Measurements from ENCODE around the gene PPIL6. TPM values are rescaled to one million over a fixed set of nuclear protein-coding genes. Genes with fewer than 3 reads are reported as not detected.

Gene PPIL6
- total RNA-seq, 2 donors from 2014 or later, result 3.1 TPM; not detected in 1

DNA sequence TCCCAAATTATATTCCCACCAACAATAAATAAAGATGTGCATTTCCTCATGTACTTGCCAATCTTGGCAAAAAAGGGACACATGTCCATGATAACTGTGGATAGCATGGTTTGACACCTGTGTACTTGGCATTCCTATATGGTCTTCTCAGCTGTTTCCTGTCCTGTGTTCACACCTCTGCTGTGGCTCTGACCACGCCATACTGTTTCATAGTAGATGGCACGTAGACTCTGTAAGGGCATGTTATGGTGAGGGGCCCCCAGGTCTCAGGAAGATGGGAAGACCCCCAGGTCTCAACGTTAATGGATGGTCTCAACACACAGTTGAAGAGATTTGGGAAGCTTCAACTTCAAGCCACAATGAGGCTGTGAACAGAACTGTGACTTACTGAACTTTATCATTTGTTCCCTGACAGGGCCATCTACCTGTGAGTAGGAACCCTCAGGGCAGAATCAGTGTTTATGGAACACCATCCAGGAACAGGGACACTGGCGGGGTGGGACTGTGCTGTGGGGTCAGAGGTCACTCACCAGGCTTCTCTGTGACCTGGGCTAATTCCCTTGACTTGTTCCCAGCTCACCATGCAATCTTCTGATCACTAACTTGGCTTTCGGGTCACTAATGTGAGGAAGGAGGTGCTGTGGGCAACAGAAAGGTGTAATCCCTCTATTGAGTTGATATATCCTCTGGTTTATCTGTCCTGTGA is 30.8 kb upstream of the PPIL6 start:
- intact Hi-C loops (cut with DNase I), result no loop called here
- no peak overlapping the region for H3K27ac ChIP-seq
- TF ChIP-seq, protein P1, sequence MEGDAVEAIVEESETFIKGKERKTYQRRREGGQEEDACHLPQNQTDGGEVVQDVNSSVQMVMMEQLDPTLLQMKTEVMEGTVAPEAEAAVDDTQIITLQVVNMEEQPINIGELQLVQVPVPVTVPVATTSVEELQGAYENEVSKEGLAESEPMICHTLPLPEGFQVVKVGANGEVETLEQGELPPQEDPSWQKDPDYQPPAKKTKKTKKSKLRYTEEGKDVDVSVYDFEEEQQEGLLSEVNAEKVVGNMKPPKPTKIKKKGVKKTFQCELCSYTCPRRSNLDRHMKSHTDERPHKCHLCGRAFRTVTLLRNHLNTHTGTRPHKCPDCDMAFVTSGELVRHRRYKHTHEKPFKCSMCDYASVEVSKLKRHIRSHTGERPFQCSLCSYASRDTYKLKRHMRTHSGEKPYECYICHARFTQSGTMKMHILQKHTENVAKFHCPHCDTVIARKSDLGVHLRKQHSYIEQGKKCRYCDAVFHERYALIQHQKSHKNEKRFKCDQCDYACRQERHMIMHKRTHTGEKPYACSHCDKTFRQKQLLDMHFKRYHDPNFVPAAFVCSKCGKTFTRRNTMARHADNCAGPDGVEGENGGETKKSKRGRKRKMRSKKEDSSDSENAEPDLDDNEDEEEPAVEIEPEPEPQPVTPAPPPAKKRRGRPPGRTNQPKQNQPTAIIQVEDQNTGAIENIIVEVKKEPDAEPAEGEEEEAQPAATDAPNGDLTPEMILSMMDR (IDR thresholded peaks at IDR 0.05), result no peak
- TF ChIP-seq POLR2A (IDR thresholded peaks at IDR 0.05), result no peak
- no peaks in the 10 kb centered on the region for H3K27me3 ChIP-seq
- H3K4me3 ChIP-seq, result no peak overlapping the region
- H3K9me3 ChIP-seq, result no peaks in the 10 kb centered on the region
- peaks cover 13% of the 10 kb centered on the region for H3K4me1 ChIP-seq
- DNase-seq (no peak), ATAC-seq (no peak)
- peaks cover 0 to 6% of the 10 kb centered on the region in 2 donors for H3K36me3 ChIP-seq (replicated peaks in 1 of 2; ENCODE audit: insufficient read depth in 1 of 2, low read depth in 2 of 2)
- 80 to 84% methylated on average over 4 to 5 of the region's 5 CpGs for WGBS, 2 donors

DNA sequence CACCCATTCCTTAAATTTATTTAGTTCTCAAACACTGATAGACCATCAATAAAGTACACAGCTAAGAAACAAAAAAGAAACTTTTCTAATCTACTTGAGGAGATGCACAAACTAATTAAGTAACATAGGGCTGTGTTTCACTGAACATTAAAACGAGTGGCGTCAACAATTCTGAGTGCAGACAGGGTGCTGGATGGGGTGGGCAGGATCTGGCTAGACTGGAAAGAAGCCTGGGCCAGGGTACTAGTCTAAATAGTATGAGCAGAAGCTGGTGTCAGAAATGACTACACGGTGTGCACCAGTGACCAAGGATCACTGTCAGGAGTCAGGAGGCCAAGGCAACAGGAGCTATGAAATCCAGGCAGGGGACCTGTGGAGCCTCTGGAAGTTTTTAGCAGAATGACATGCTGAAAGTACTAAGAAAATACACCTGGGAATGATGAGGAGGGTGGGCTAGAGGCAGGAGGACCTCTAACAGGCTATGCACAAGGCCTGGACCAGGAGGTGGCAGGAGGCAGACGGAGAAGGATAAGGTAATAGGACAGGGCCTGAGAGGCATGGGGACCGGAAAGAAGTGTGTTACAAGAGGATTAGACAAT is 29.3 kb upstream of the PPIL6 start:
- DNase-seq, result no peak
- 87 to 91% methylated on average over 5 of the region's 5 CpGs for WGBS, 2 donors
- peaks cover 11% of the 10 kb centered on the region for H3K4me1 ChIP-seq
- H3K4me3 ChIP-seq, result no peak overlapping the region
- no peaks in the 10 kb centered on the region for H3K9me3 ChIP-seq
- H3K27me3 ChIP-seq, result no peaks in the 10 kb centered on the region
- intact Hi-C loops (cut with DNase I), result no loop called here
- H3K36me3 ChIP-seq (replicated peaks in 1 of 2; ENCODE audit: insufficient read depth in 1 of 2, low read depth in 2 of 2), result peaks cover 0 to 8% of the 10 kb centered on the region in 2 donors
- H3K27ac ChIP-seq, result no peak overlapping the region
- TF ChIP-seq, protein P1 (IDR thresholded peaks at IDR 0.05), result no peak
- TF ChIP-seq POLR2A (IDR thresholded peaks at IDR 0.05), result no peak
- no peak for ATAC-seq

DNA sequence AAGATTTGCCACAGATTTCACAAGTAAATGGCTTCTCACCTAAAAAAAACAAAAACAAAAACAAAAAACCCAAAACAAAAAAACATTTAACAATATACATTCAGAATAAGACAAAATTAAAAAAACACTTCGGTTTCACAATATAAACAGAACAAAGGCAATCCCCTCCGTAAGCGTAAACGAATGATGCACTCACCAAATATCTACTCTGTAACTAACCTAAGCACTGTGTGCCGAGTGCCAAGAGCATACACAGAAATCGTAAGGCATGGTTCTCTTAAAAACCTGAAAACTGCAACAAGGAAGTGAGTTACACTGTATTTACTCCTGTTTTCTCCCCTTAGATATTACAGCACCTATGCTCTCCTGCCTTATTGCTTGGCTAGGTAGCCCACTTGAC is 27.3 kb upstream of the PPIL6 start:
- Histone ChIP-seq H3K27ac (no peak overlapping the region), H3K4me3 (no peak overlapping the region), H3K4me1 (peaks cover 11% of the 10 kb centered on the region), H3K9me3 (no peaks in the 10 kb centered on the region), H3K36me3 (replicated peaks in 1 of 2; ENCODE audit: insufficient read depth in 1 of 2, low read depth in 2 of 2) (peaks cover 0 to 8% of the 10 kb centered on the region in 2 donors), H3K27me3 (no peaks in the 10 kb centered on the region)
- ATAC-seq (no peak), DNase-seq (no peak)
- intact Hi-C loops (cut with DNase I), result no loop called here
- no peak for TF ChIP-seq POLR2A (IDR thresholded peaks at IDR 0.05)
- TF ChIP-seq, protein P1 (IDR thresholded peaks at IDR 0.05), result no peak
- 94 to 95% methylated on average over 6 of the region's 6 CpGs for WGBS, 2 donors

DNA sequence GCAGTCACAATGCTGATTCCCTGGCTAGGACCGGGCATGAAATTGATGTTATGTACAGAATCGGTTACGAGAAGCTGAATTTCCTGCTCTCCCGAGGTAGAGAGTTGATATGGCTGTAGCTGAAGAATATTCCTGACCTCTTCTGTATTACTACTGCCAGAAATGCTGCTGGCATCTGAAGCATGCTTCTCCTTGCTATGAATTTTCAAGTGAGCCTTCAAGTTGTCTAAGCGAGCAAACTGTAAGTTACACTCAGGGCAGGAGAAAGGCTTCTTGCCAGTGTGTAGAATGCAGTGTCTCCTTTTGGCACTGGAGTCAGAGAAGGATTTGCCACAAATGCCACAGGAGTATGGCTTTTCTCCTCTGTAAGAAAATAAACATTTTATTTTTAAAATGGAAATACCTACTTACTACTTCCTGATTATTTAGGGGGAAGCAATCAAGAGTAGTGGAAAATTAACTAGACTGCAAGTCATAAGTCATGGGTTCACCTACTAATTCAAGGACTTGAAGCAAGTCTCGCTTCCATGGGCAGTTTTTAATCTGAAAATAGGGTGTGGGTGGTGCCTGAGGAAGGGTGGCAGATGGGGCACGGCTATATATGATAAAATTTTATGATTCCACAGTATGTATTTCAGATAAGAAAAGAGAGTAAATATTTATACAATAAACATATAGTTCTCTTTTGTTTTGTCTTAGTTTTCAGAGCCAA is 25.9 kb upstream of the PPIL6 start:
- WGBS, 2 donors, result 58 to 59% methylated on average over 7 of the region's 7 CpGs
- peaks cover 0 to 2% of the 10 kb centered on the region in 2 donors for H3K36me3 ChIP-seq (replicated peaks in 1 of 2; ENCODE audit: insufficient read depth in 1 of 2, low read depth in 2 of 2)
- H3K4me1 ChIP-seq, result peaks cover 11% of the 10 kb centered on the region
- no peaks in the 10 kb centered on the region for H3K27me3 ChIP-seq
- H3K4me3 ChIP-seq, result no peak overlapping the region
- ATAC-seq (peak; percentile 17), DNase-seq (no peak)
- no peak for TF ChIP-seq POLR2A (IDR thresholded peaks at IDR 0.05)
- TF ChIP-seq, protein P1 (IDR thresholded peaks at IDR 0.05), result no peak
- intact Hi-C loops (cut with DNase I), result no loop called here
- no peaks in the 10 kb centered on the region for H3K9me3 ChIP-seq
- H3K27ac ChIP-seq, result peak overlapping the region in 3 of 4 donors; percentile 30 to 42 (median 38)

All from body of pancreas (tissue), 4 donors.